ENCODE data around the gene COG1. TPM values are rescaled to one million over a fixed set of nuclear protein-coding genes. Genes with fewer than 3 reads are reported as not detected.
A peak's percentile ranks its signal among the peaks of the same experiment; 100 is the strongest.

Gene COG1
- total RNA-seq, 4 donors from 2014 or later = 18.8 to 61.6 (median 22.7) TPM

- no peak overlapping the region for H3K4me3 ChIP-seq
- no peak overlapping the region for H3K27ac ChIP-seq
- H3K4me1 ChIP-seq = no peaks in the 10 kb centered on the region
- no peak for TF ChIP-seq CTCF (IDR thresholded peaks at IDR 0.05)
- TF ChIP-seq POLR2A (IDR thresholded peaks at IDR 0.05) = no peak
- no peaks in the 10 kb centered on the region for H3K9me3 ChIP-seq
- H3K36me3 ChIP-seq = no peaks in the 10 kb centered on the region
- DNase-seq = peak in 1 of 2 donors; percentile 33
- intact Hi-C loops (cut with DNase I; ENCODE audit: low total_unique reads) = loop anchor here (2.0 to 10.0 kb wide), 2 partner anchors 57 to 111 kb away; partner anchors contain the start of gene CDC42EP4
- no peaks in the 10 kb centered on the region for H3K27me3 ChIP-seq
Observed at GRCh38 chr17:73257516-73257915, 64.7 kb downstream of the COG1 start.

Other genes with a start within 250 kb of the COG1 start
- gene SLC39A11, start 100.4 kb upstream of the COG1 start, total RNA-seq = 10 to 100 TPM in 3 of 4 donors, 1 to 10 TPM in 1; 5.4 to 56.2 (median 21.0) TPM
- gene SSTR2, start 28.0 kb upstream of the COG1 start, total RNA-seq = 1 to 10 TPM in 3 of 4 donors, not detected in 1; 1.5 to 6.7 (median 1.8) TPM
- under 1 TPM in 1 of 4 donors, not detected in 3; 0.34 TPM for gene CPSF4L, start 68.8 kb downstream of the COG1 start, total RNA-seq
- 100 to 1,000 TPM in 1 of 4 donors, 10 to 100 TPM in 3; 26.6 to 131 (median 70.7) TPM for gene CDC42EP4, start 118.9 kb downstream of the COG1 start, total RNA-seq

All from uterus (tissue), 4 donors.